ENCODE data around the gene CD302. TPM values are rescaled to one million over a fixed set of nuclear protein-coding genes. Genes with fewer than 3 reads are reported as not detected.
"Not testable (repeated sequence)": the region's sequence is repeated elsewhere in the genome, so short reads cannot be mapped to it uniquely, and the experiment has no call there.

CD302 gene
- total RNA-seq, 2 experiments from 2014 or later, result 0.08 to 0.23 TPM

DNA sequence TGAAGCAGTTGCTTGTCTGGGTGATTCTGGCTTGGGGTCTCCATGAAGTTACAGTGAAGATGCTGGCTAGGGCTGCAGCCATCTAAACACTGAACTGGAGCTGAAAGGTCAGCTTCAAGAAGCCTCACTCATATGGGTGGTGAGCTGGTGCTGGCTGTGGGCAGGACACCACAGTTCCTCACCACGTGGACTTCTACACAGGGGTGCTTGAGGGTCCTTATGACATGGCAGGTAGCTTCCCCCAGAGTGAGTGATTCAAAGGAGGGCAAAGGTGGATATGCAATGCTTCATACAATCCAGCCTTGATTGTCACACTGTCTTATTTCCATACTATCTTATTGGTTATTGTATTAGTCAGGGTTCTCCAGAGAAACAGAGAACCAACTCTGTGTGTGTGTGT is 6.0 kb downstream of the CD302 start:
- Mint-ChIP-seq H3K27ac (no peak overlapping the region), H3K9me3 (ENCODE audit: insufficient read depth) (no peaks in the 10 kb centered on the region), H3K4me1 (ENCODE audit: low read depth) (no peaks in the 10 kb centered on the region), H3K36me3 (ENCODE audit: low read depth) (no peaks in the 10 kb centered on the region), H3K4me3 (no peak overlapping the region), H3K27me3 (ENCODE audit: low read depth) (peaks cover 22% of the 10 kb centered on the region)
- ATAC-seq (no peak), DNase-seq (no peak)
- ChIA-PET POLR2A (no interaction called here), CTCF (no interaction called here)

- H3K36me3 Mint-ChIP-seq (ENCODE audit: low read depth), result no peaks in the 10 kb centered on the region
- ChIA-PET POLR2A (no interaction called here), CTCF (no interaction called here)
- peaks cover 5% of the 10 kb centered on the region for H3K27me3 Mint-ChIP-seq (ENCODE audit: low read depth)
- no peak overlapping the region for H3K27ac Mint-ChIP-seq
- H3K4me3 Mint-ChIP-seq, result no peak overlapping the region
- no peak for DNase-seq
- H3K9me3 Mint-ChIP-seq (ENCODE audit: insufficient read depth), result no peaks in the 10 kb centered on the region
- ATAC-seq, result no peak
- H3K4me1 Mint-ChIP-seq (ENCODE audit: low read depth), result no peaks in the 10 kb centered on the region
These were observed 7.7 kb downstream of the CD302 start for GRCh38 chr2:159790323-159790722.

DNA sequence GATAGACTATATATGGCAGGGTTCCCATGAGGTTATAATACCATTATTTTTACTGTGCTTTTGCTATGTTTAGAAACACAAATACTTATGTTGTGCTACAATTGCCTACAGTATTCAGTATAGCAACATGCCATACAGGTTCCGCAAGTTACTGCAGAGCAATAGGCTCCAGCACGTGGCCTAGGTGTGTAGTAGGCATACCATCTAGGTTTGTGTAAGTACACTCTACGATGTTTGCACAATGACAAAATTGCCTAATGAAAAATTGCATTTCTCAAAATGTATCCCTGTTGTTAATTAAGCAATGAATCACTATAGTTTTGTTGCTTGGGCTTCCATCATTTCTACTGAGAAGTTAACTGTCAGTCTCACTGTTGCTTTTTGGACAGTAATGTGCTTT is 9.8 kb downstream of the CD302 start:
- H3K27me3 Mint-ChIP-seq (ENCODE audit: low read depth), result peaks cover 4% of the 10 kb centered on the region
- ChIA-PET CTCF (no interaction called here), POLR2A (interaction anchor here (0.6 to 0.7 kb wide), 2 partner anchors 9 to 104 kb away, joined by 3 to 5 read pairs; no protein-coding TSS in a partner anchor)
- H3K27ac Mint-ChIP-seq, result no peak overlapping the region
- DNase-seq (no peak), ATAC-seq (no peak)
- H3K4me1 Mint-ChIP-seq (ENCODE audit: low read depth), result no peaks in the 10 kb centered on the region
- no peaks in the 10 kb centered on the region for H3K9me3 Mint-ChIP-seq (ENCODE audit: insufficient read depth)
- H3K4me3 Mint-ChIP-seq, result no peak overlapping the region
- no peaks in the 10 kb centered on the region for H3K36me3 Mint-ChIP-seq (ENCODE audit: low read depth)

DNA sequence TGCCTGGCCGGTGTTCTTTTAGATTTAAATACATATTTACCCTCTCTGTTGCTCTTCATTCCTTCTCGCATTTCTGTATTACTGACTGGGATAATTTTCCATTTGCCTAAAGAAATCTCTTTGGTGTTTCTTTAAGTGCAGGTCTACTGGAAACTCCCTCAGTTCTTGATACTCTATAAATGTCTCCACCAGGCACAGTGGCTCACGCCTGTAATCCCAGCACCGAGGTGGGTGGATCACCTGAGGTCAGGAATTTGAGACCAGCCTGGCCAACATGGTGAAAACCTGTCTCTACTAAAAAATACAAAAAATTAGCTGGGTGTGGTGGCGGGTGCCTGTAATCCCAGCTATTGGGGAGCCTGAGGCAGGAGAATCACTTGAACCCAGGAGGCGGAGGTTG is 10.4 kb downstream of the CD302 start:
- DNase-seq; H3K9me3 Mint-ChIP-seq (ENCODE audit: insufficient read depth); H3K4me3 Mint-ChIP-seq; H3K27me3 Mint-ChIP-seq (ENCODE audit: low read depth); POLR2A ChIA-PET; ATAC-seq; H3K4me1 Mint-ChIP-seq (ENCODE audit: low read depth); H3K36me3 Mint-ChIP-seq (ENCODE audit: low read depth); H3K27ac Mint-ChIP-seq; CTCF ChIA-PET: not testable (repeated sequence)

DNA sequence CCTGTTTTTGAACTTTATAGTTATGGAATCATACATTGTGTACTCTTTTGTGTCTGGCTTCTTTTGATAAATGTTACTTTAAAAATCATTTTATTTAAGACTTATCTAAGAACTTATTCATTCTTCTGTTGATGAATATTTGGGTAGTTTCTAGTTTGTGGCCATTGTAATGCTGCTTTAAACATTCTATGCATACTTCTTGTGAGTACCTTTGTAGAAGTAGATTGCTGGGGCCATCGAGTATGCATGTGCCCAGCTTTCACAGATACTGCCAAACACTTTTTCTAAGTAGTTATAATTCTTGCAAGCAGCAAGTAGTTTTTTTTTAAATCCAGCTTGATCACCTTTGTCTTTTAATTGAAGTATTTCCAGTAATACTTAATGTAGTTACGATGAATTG is 11.1 kb downstream of the CD302 start:
- Mint-ChIP-seq H3K4me1 (ENCODE audit: low read depth) (no peaks in the 10 kb centered on the region), H3K36me3 (ENCODE audit: low read depth) (no peaks in the 10 kb centered on the region), H3K4me3 (no peak overlapping the region), H3K27me3 (ENCODE audit: low read depth) (peaks cover 4% of the 10 kb centered on the region), H3K27ac (no peak overlapping the region), H3K9me3 (ENCODE audit: insufficient read depth) (no peaks in the 10 kb centered on the region)
- CTCF ChIA-PET, result no interaction called here
- DNase-seq (no peak), ATAC-seq (no peak)
- POLR2A ChIA-PET, result no interaction called here

DNA sequence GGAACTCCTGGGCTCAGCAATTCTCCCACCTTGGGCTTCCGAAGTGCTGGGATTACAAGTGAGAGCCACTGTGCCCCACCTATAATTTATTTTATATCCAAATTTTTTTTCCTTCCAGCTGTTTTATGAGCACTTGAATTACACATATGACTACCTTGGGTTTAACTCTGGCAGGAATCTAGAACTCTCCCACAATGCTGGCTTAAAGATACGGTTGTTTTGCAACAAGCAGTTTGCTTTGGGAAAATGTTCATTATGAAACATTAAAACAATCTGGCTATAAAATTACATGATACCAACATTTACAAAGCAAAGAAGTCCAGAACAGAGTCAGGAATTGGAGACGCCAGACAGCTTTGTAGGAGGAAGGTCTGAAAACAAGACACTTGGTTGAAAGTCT is 12.8 kb downstream of the CD302 start:
- Mint-ChIP-seq H3K4me3 (no peak overlapping the region), H3K4me1 (ENCODE audit: low read depth) (no peaks in the 10 kb centered on the region)

DNA sequence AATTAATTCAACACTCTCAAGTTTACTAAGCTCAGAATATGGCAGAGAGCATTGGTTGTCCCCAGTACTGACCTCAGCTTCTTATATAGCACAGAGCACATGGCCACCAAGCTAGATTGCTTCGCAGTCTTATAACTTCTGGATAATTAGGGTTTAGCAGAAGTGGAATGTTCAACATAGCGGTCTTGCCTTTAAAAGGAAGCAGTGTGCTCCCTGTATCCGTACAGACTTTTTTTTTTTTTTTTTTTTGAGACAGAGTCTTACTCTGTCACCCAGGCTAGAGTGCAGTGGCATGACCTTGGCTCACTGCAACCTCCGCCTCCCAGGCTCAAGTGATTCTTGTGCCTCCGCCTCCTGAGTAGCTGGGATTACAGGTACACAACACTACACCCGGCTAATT is 13.3 kb downstream of the CD302 start:
- DNase-seq; CTCF ChIA-PET; POLR2A ChIA-PET; H3K9me3 Mint-ChIP-seq (ENCODE audit: insufficient read depth); H3K27me3 Mint-ChIP-seq (ENCODE audit: low read depth); H3K4me1 Mint-ChIP-seq (ENCODE audit: low read depth); H3K4me3 Mint-ChIP-seq; H3K27ac Mint-ChIP-seq; ATAC-seq; H3K36me3 Mint-ChIP-seq (ENCODE audit: low read depth): not testable (repeated sequence)

More for the DNA sequence above, 12.8 kb downstream of the CD302 start:
- no peak for DNase-seq
- Mint-ChIP-seq H3K9me3 (ENCODE audit: insufficient read depth) (no peaks in the 10 kb centered on the region), H3K36me3 (ENCODE audit: low read depth) (no peaks in the 10 kb centered on the region), H3K27ac (no peak overlapping the region), H3K27me3 (ENCODE audit: low read depth) (peaks cover 4% of the 10 kb centered on the region)
- CTCF ChIA-PET, result no interaction called here
- ATAC-seq, result no peak
- POLR2A ChIA-PET, result no interaction called here

DNA sequence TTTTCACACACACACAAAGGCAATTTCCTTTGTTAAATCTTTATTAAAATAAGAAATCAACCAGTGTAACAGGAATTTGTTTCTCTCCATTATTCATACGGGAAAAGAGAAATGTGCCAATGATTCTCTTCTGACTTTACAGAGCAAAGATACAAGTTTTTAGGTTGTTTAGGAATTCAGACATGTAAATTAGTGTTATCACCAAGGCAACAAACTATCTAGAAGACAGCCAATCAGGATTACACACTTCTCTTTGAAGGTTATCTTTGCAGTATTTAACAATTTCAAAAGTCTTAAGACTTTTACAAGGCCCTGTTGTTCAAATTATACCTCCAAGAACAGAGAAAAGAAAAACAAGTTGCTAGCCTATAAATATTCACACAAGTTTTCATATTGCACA is 14.5 kb downstream of the CD302 start:
- DNase-seq (no peak), ATAC-seq (no peak)
- Mint-ChIP-seq H3K4me1 (ENCODE audit: low read depth) (no peaks in the 10 kb centered on the region), H3K4me3 (no peak overlapping the region), H3K27ac (no peak overlapping the region), H3K9me3 (ENCODE audit: insufficient read depth) (no peaks in the 10 kb centered on the region), H3K36me3 (ENCODE audit: low read depth) (no peaks in the 10 kb centered on the region), H3K27me3 (ENCODE audit: low read depth) (peaks cover 2% of the 10 kb centered on the region)
- CTCF ChIA-PET, result no interaction called here
- POLR2A ChIA-PET, result no interaction called here

- ChIA-PET CTCF (no interaction called here), POLR2A (no interaction called here)
- no peak for DNase-seq
- Mint-ChIP-seq H3K9me3 (ENCODE audit: insufficient read depth) (no peaks in the 10 kb centered on the region), H3K4me3 (no peak overlapping the region), H3K27me3 (ENCODE audit: low read depth) (no peaks in the 10 kb centered on the region), H3K4me1 (ENCODE audit: low read depth) (no peaks in the 10 kb centered on the region), H3K27ac (no peak overlapping the region), H3K36me3 (ENCODE audit: low read depth) (peaks cover 10% of the 10 kb centered on the region)
- ATAC-seq, result no peak
These were observed 21.7 kb downstream of the CD302 start for GRCh38 chr2:159776321-159776720.

DNA sequence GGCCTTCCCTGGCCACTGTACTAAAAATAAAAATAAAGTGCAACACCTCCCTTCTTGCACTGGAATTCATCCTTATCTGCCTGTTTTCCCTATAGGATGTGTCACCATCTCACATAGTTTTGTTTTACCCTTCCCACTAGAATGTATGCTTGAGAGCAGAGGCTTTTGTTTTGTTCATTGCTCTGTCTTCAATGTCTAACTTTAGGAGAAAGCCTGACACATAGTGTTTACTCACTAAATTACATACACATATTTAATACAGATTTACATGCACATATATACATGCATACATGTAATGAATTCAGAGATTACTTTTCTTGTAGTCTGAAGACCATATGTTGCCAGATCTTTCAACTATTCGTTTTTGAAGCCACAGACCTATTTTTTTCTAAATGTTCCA is 23.0 kb downstream of the CD302 start:
- DNase-seq, result no peak
- Mint-ChIP-seq H3K27me3 (ENCODE audit: low read depth) (no peaks in the 10 kb centered on the region), H3K4me3 (no peak overlapping the region), H3K4me1 (ENCODE audit: low read depth) (no peaks in the 10 kb centered on the region), H3K36me3 (ENCODE audit: low read depth) (peaks cover 13% of the 10 kb centered on the region), H3K9me3 (ENCODE audit: insufficient read depth) (no peaks in the 10 kb centered on the region), H3K27ac (no peak overlapping the region)
- CTCF ChIA-PET, result no interaction called here
- POLR2A ChIA-PET, result no interaction called here
- ATAC-seq, result no peak

- ChIA-PET POLR2A (no interaction called here), CTCF (interaction anchor here (1.0 kb wide), 1 partner anchor 9 kb away, joined by 3 read pairs; no protein-coding TSS in a partner anchor)
- Mint-ChIP-seq H3K4me1 (ENCODE audit: low read depth) (no peaks in the 10 kb centered on the region), H3K4me3 (no peak overlapping the region), H3K27ac (no peak overlapping the region), H3K9me3 (ENCODE audit: insufficient read depth) (no peaks in the 10 kb centered on the region), H3K36me3 (ENCODE audit: low read depth) (peaks cover 13% of the 10 kb centered on the region), H3K27me3 (ENCODE audit: low read depth) (no peaks in the 10 kb centered on the region)
- no peak for DNase-seq
- ATAC-seq, result no peak
These were observed 23.5 kb downstream of the CD302 start for GRCh38 chr2:159774370-159774990.

GRCh38 chr2:159773886-159774285 is 24.1 kb downstream of the CD302 start:
- no peaks in the 10 kb centered on the region for H3K4me1 Mint-ChIP-seq (ENCODE audit: low read depth)
- H3K4me3 Mint-ChIP-seq, result no peak overlapping the region
- H3K27me3 Mint-ChIP-seq (ENCODE audit: low read depth), result no peaks in the 10 kb centered on the region
- DNase-seq (no peak), ATAC-seq (no peak)
- ChIA-PET POLR2A (no interaction called here), CTCF (interaction anchor here (1.0 kb wide), 1 partner anchor 8 kb away, joined by 3 read pairs; no protein-coding TSS in a partner anchor)
- peaks cover 18% of the 10 kb centered on the region for H3K36me3 Mint-ChIP-seq (ENCODE audit: low read depth)
- no peaks in the 10 kb centered on the region for H3K9me3 Mint-ChIP-seq (ENCODE audit: insufficient read depth)
- no peak overlapping the region for H3K27ac Mint-ChIP-seq

DNA sequence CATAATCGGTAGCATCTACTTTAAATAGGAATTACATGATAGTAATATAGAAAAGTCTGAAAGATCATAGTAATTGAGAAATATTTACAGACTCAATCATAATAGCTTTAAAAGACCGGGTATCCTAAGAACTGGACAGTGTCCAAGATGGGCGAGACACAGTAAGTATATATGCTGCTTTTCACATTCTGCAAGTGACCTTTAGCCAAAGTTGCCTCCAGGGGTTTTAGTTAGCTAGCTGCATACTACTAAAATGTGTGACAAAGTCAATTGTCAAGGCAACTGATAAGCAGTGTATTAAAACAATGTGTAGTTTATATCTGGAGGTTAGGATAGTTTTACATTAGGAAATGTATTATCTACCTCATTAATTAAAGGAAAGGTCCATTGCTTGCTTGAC is 24.6 kb downstream of the CD302 start:
- no peaks in the 10 kb centered on the region for H3K4me1 Mint-ChIP-seq (ENCODE audit: low read depth)
- ATAC-seq, result no peak
- no peak overlapping the region for H3K27ac Mint-ChIP-seq
- CTCF ChIA-PET, result interaction anchor here (1.0 kb wide), 1 partner anchor 8 kb away, joined by 3 read pairs; no protein-coding TSS in a partner anchor
- peaks cover 18% of the 10 kb centered on the region for H3K36me3 Mint-ChIP-seq (ENCODE audit: low read depth)
- no peaks in the 10 kb centered on the region for H3K9me3 Mint-ChIP-seq (ENCODE audit: insufficient read depth)
- no peaks in the 10 kb centered on the region for H3K27me3 Mint-ChIP-seq (ENCODE audit: low read depth)
- POLR2A ChIA-PET, result no interaction called here
- no peak overlapping the region for H3K4me3 Mint-ChIP-seq
- no peak for DNase-seq

Measured in activated CD8-positive, alpha-beta T cell treated with anti-CD3 and anti-CD28 coated beads, Interleukin-2, amount 10 ng/mL, durations not matched to agents 7 days and 5 days (primary cell).